ENCODE data around the gene DDRGK1. TPM values are rescaled to one million over a fixed set of nuclear protein-coding genes. Genes with fewer than 3 reads are reported as not detected.

The DDRGK1 gene
- total and polyA plus RNA-seq, 2 of the 8 experiments (the other 6 are each of a cell fraction or from before 2014, with no cell fraction given), result 29.4 to 42.0 TPM

- no peaks in the 10 kb centered on the region for H3K27me3 ChIP-seq (replicated peaks in 1 of 4; ENCODE audit: control insufficient read depth in 3 of 4, extremely low read depth in 1 of 4, insufficient read depth in 3 of 4, low read length in 3 of 4)
- no peak overlapping the region for H3K27ac ChIP-seq (ENCODE audit: low read depth, low read length)
- ChIA-PET CTCF (ENCODE audit: partially characterized antibody) (interaction anchor here (0.6 kb wide), 1 partner anchor 34 kb away, joined by 3 read pairs; no protein-coding TSS in a partner anchor), POLR2A (ENCODE audit: partially characterized antibody) (interaction anchor here (0.8 to 3.0 kb wide), 4 partner anchors 9 to 22 kb away, joined by 3 to 9 read pairs (median 4); partner anchors contain the start of genes FASTKD5 and UBOX5)
- H3K36me3 ChIP-seq (ENCODE audit: control insufficient read depth in 2 of 4, insufficient read depth in 4 of 4, low read length in 3 of 4), result peaks cover 3 to 28% (median 13%) of the 10 kb centered on the region in 4 experiments; a peak in 7 of 8 replicates
- no peak overlapping the region for H2AK5ac ChIP-seq (ENCODE audit: low read depth, low read length)
- no peaks in the 10 kb centered on the region for H3K23me2 ChIP-seq (ENCODE audit: low read depth, low read length)
- no peak overlapping the region for H3K9ac ChIP-seq (replicated peaks in 1 of 4; ENCODE audit: extremely low read depth in 1 of 4, low read depth in 3 of 4, low read length in 3 of 4)
- FAIRE-seq (no peak), DNase-seq (ENCODE audit: low read depth in 1 of 2, low spot score in 2 of 2) (no peak)
- no peak overlapping the region for H2BK5ac ChIP-seq (ENCODE audit: low read depth, low read length)
- H3K9me3 ChIP-seq (ENCODE audit: insufficient read depth in 2 of 2, low read depth in 1 of 2, low read length in 1 of 2), result no peaks in the 10 kb centered on the region
- H3K56ac ChIP-seq (replicated peaks; ENCODE audit: insufficient read length, low read depth, low read length), result no peak overlapping the region
- no peak overlapping the region for H3K4me2 ChIP-seq (ENCODE audit: insufficient read depth in 1 of 2, low read depth in 2 of 2, low read length in 2 of 2)
- no peak overlapping the region for H3K14ac ChIP-seq (ENCODE audit: insufficient read length)
- no peak overlapping the region for H3K18ac ChIP-seq (ENCODE audit: extremely low read depth, low read length)
- H2BK15ac ChIP-seq (ENCODE audit: low read length), result no peak overlapping the region
- H3K4me1 ChIP-seq (replicated peaks in 1 of 4; ENCODE audit: control insufficient read depth in 3 of 4, insufficient read depth in 4 of 4, low read length in 3 of 4), result no peaks in the 10 kb centered on the region
- H4K20me1 ChIP-seq (replicated peaks in 1 of 2; ENCODE audit: control insufficient read depth in 1 of 2, insufficient read depth in 2 of 2, low read length in 2 of 2), result peaks cover 6% of the 10 kb centered on the region in 2 experiments
- H4K91ac ChIP-seq (replicated peaks; ENCODE audit: insufficient read length, low read length), result no peak overlapping the region
- H3K79me2 ChIP-seq (ENCODE audit: control insufficient read depth in 1 of 2, insufficient read depth in 2 of 2, low read length in 2 of 2), result peaks cover 4 to 68% of the 10 kb centered on the region in 2 experiments
- no peak overlapping the region for H4K5ac ChIP-seq (ENCODE audit: insufficient read length, low read depth, low read length)
- H3K79me1 ChIP-seq (ENCODE audit: low read depth, low read length), result peaks cover 12% of the 10 kb centered on the region; the same call in 1 of the 2 replicates
- H2BK120ac ChIP-seq (replicated peaks; ENCODE audit: low read depth, low read length), result no peak overlapping the region
- no peak overlapping the region for H3K4ac ChIP-seq (replicated peaks; ENCODE audit: insufficient read length, low read depth, low read length)
- no peak overlapping the region for H3K23ac ChIP-seq (ENCODE audit: insufficient read length)
- H2BK12ac ChIP-seq (ENCODE audit: low read depth, low read length), result no peak overlapping the region
- no peak overlapping the region for H3K4me3 ChIP-seq (ENCODE audit: extremely low read depth in 1 of 4, insufficient read depth in 2 of 4, low read depth in 3 of 4, low read length in 4 of 4)
- no peak for TF ChIP-seq SP1 (IDR thresholded peaks at IDR 0.05; ENCODE audit: low read depth, low read length)
- no peak for TF ChIP-seq SP4 (IDR thresholded peaks at IDR 0.05; ENCODE audit: low read length)
- no peak for TF ChIP-seq RXRA (IDR thresholded peaks at IDR 0.05; ENCODE audit: insufficient read depth, low read depth, low read length)
- TF ChIP-seq CHD2 (IDR thresholded peaks at IDR 0.05; ENCODE audit: low read length), result no peak
- TF ChIP-seq YY1 (IDR thresholded peaks at IDR 0.05; ENCODE audit: low read depth, low read length), result no peak
- TF ChIP-seq JUND (IDR thresholded peaks at IDR 0.05; ENCODE audit: low read length), result no peak
- TF ChIP-seq NANOG (IDR thresholded peaks at IDR 0.05; ENCODE audit: insufficient read depth, low read depth, low read length, poor library complexity, severe bottlenecking), result no peak
- no peak for TF ChIP-seq PHF8 (conservative IDR thresholded peaks at IDR 0.05; ENCODE audit: low read depth, low read length)
- no peak overlapping the region for H2AFZ ChIP-seq (ENCODE audit: low read length)
- H4K8ac ChIP-seq (ENCODE audit: extremely low read depth, insufficient read depth, low read length), result no peak overlapping the region
- no peak overlapping the region for H2BK20ac ChIP-seq (ENCODE audit: low read length)
Measured at GRCh38 chr20:3150908-3151307, 53.6 kb downstream of the DDRGK1 start.
